K562 (cell line): Measurements from ENCODE around the gene MIF. TPM values are rescaled to one million over a fixed set of nuclear protein-coding genes. Genes with fewer than 3 reads are reported as not detected.

Experiments used
- BRCA1 ChIP-seq, 2 experiments: fragments of 450-650 bp in 1 of 2; sonication (generic) in 1 of 2; formaldehyde crosslinking in 1 of 2; IDR thresholded peaks; 2 replicates each; pipeline versions ENCODE4 v1.5.0 to v1.6.1; 2017 to 2020; ENCODE audit warnings: mild to moderate bottlenecking in 1 of 2, missing genetic modification reagents in 1 of 2
- CBX1 ChIP-seq: sonication (generic); IDR thresholded peaks from 2 replicates; pipeline ENCODE4 v1.6.1; 2016; ENCODE audit warnings: antibody characterized with exemption, low read depth, mild to moderate bottlenecking
- EP400 ChIP-seq: fragments of 450-650 bp; IDR thresholded peaks from 2 replicates; pipeline ENCODE4 v1.6.1; 2017; ENCODE audit warnings: antibody characterized with exemption, mild to moderate bottlenecking, moderate library complexity
- EWSR1 ChIP-seq: fragments of 450-650 bp; IDR thresholded peaks from 2 replicates; pipeline ENCODE4 v1.6.1; 2018; ENCODE audit warnings: borderline replicate concordance, mild to moderate bottlenecking, low read depth, moderate library complexity; ENCODE audit not compliant: partially characterized antibody
- NFATC3 ChIP-seq: fragments of 450-650 bp; IDR thresholded peaks from 2 replicates; pipeline ENCODE4 v1.6.1; 2017; ENCODE audit warnings: mild to moderate bottlenecking
- ZC3H11A ChIP-seq: IDR thresholded peaks from 2 replicates; pipeline ENCODE4 v1.6.1; 2012; ENCODE audit warnings: low read depth, low read length, improper control_type of control experiment
- ZNF318 ChIP-seq, 2 experiments: fragments of 450-650 bp; IDR thresholded peaks; 2 replicates each; pipeline ENCODE4 v1.6.1; 2016; ENCODE audit warnings: mild to moderate bottlenecking in 2 of 2, borderline replicate concordance in 1 of 2, low read depth in 1 of 2, moderate library complexity in 1 of 2
- polyA plus RNA-seq, 8 experiments: library from polyadenylated mRNA; depleted of rRNA in 4 of 8; stranded (reverse) in 5 of 8; unstranded in 3 of 8; fragments of >200 nt; fragmentation: Nextera tagmentation in 2 of 8; fragmentation: Illumina TruSeq in 1 of 8; extraction: Ambion mirVana in 2 of 8; extraction: Trizol in 1 of 8; gene quantifications; 2 replicates each; pipeline versions ENCODE4 v1.2.1 to v1.2.3, GENCODE V29; 2011 to 2014; ENCODE audit warnings: inconsistent platforms in 1 of 8, missing spikeins in 1 of 8
- total RNA-seq, 7 experiments: library from RNA; depleted of rRNA in 6 of 7; stranded (reverse); fragments of >200 nt in 6 of 7; fragmentation: Illumina TruSeq in 2 of 7; extraction: Trizol in 2 of 7; gene quantifications; 2 replicates each; pipeline versions ENCODE4 v1.2.1 to v1.2.3, GENCODE V29; 2011 to 2021; ENCODE audit warnings: low replicate concordance in 1 of 7
- TF ChIP-seq, protein P1 (sequence below): fragments of 200-800 bp; sonication (Bioruptor generic); IDR thresholded peaks from 2 replicates; pipeline ENCODE4 v1.6.1; 2017; ENCODE audit warnings: missing genetic modification characterization, missing compliant biosample characterization
- TF ChIP-seq, protein P2 (sequence below): sonication (generic); formaldehyde crosslinking; IDR thresholded peaks from 2 replicates; pipeline ENCODE4 v1.8.0; 2022; ENCODE audit warnings: mild to moderate bottlenecking, low read depth, missing genetic modification reagents
- TF ChIP-seq, protein P3 (sequence below): fragments of 250-450 bp; sonication (Bioruptor Pico); IDR thresholded peaks from 2 replicates; pipeline ENCODE4 v1.5.0; 2021

The MIF gene
- total and polyA plus RNA-seq, 9 of the 15 experiments (the other 6 are each of a cell fraction or from before 2014, with no cell fraction given): 7.4 to 666 (median 193) TPM

DNA sequence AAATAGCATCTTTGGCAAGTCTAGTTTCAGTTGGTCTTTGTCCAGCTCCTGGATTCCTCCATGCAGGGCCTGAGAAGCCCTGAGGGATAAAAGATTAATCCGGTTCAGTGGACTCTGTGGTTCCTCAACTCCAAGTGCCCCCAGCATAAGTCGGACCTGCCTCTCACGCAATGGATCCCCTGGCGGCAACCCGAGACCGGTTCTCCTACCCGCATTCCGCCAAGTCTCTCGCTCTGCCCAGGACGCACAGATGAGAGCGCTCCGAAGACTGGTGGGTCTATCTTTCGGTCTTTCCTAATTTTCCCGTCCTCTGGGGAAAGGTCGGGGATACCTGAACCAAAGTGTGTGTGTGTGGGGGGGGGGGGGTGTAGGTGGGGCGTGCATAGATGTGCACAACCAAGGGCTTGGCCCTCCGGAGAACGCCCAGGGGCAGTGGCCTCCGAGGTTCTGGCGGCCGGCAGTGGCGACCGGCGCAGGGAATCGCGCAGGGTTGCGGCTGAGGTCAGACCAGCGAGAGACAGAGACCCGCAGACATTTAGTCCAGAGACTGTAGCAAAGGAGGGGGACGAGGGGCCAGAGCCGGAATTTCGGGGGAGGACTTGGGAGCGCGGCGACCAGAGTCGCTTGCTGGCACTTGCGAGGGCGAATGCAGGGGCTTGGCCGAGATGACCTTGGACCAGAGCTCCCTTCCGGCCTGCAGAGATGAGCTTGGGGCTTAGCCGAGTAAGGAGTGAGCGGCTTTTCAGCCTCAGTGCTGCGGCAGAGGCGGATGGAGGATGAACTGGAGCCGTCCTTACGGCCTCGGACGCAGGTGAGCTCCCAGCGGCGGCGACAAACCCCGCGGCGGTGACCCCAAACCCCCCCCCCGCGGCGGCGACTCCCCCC, 37.2 kb upstream of the MIF start (continued):
- TF ChIP-seq ZNF318 (IDR thresholded peaks at IDR 0.05; ENCODE audit: borderline replicate concordance in 1 of 2, low read depth in 1 of 2) (no peak), CBX1 (no peak), EP400 (no peak), ZC3H11A (no peak), BRCA1 (IDR thresholded peaks at IDR 0.05) (no peak), BRCA1 (CRISPR knock-in tag; IDR thresholded peaks at IDR 0.05) (no peak), NFATC3 (no peak), EWSR1 (no peak)
- TF ChIP-seq, protein P1, sequence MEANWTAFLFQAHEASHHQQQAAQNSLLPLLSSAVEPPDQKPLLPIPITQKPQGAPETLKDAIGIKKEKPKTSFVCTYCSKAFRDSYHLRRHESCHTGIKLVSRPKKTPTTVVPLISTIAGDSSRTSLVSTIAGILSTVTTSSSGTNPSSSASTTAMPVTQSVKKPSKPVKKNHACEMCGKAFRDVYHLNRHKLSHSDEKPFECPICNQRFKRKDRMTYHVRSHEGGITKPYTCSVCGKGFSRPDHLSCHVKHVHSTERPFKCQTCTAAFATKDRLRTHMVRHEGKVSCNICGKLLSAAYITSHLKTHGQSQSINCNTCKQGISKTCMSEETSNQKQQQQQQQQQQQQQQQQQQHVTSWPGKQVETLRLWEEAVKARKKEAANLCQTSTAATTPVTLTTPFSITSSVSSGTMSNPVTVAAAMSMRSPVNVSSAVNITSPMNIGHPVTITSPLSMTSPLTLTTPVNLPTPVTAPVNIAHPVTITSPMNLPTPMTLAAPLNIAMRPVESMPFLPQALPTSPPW (CRISPR knock-in tag): 0 out of 2 replicates have a peak, but pooled peaks have one; percentile 44
- TF ChIP-seq, protein P2, sequence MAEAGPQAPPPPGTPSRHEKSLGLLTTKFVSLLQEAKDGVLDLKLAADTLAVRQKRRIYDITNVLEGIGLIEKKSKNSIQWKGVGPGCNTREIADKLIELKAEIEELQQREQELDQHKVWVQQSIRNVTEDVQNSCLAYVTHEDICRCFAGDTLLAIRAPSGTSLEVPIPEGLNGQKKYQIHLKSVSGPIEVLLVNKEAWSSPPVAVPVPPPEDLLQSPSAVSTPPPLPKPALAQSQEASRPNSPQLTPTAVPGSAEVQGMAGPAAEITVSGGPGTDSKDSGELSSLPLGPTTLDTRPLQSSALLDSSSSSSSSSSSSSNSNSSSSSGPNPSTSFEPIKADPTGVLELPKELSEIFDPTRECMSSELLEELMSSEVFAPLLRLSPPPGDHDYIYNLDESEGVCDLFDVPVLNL (CRISPR knock-in tag): no peak
- TF ChIP-seq, protein P3, sequence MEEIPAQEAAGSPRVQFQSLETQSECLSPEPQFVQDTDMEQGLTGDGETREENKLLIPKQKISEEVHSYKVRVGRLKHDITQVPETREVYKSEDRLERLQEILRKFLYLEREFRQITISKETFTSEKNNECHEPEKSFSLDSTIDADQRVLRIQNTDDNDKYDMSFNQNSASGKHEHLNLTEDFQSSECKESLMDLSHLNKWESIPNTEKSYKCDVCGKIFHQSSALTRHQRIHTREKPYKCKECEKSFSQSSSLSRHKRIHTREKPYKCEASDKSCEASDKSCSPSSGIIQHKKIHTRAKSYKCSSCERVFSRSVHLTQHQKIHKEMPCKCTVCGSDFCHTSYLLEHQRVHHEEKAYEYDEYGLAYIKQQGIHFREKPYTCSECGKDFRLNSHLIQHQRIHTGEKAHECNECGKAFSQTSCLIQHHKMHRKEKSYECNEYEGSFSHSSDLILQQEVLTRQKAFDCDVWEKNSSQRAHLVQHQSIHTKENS (CRISPR knock-in tag): no peak
